Nephron (organoid): ENCODE measurements around the gene NFAT5.

Source experiments
- H3K27ac Mint-ChIP-seq, 3 experiments: 2 replicates each; pipeline ENCODE4 v1.8.0; 2020; ENCODE audit warnings: mixed read lengths in 3 of 3, mild to moderate bottlenecking in 2 of 3, moderate library complexity in 1 of 3
- H3K27me3 Mint-ChIP-seq: 2 replicates; pipeline ENCODE4 v1.8.0; 2021; ENCODE audit warnings: low read depth, mild to moderate bottlenecking, moderate library complexity, mixed read lengths
- H3K36me3 Mint-ChIP-seq: 2 replicates; pipeline ENCODE4 v1.8.0; 2020; ENCODE audit warnings: low read depth, mixed read lengths
- H3K4me1 Mint-ChIP-seq: 2 replicates; pipeline ENCODE4 v1.8.0; 2020; ENCODE audit warnings: mixed read lengths
- H3K4me3 Mint-ChIP-seq, 3 experiments: 2 replicates each; pipeline ENCODE4 v1.8.0; 2020; ENCODE audit warnings: mild to moderate bottlenecking in 3 of 3, mixed read lengths in 3 of 3, moderate library complexity in 2 of 3
- H3K9me3 Mint-ChIP-seq: 2 replicates; pipeline ENCODE4 v1.8.0; 2020; ENCODE audit warnings: mixed read lengths
- TF ChIP-seq, protein P1 (sequence below), 3 experiments: fragments of 200-600 bp; sonication (generic); IDR thresholded peaks; one replicate each; pipeline ENCODE4 v1.5.0; 2021; ENCODE audit warnings: antibody characterized with exemption in 3 of 3; ENCODE audit not compliant: unreplicated experiment in 3 of 3

The NFAT5 gene

DNA sequence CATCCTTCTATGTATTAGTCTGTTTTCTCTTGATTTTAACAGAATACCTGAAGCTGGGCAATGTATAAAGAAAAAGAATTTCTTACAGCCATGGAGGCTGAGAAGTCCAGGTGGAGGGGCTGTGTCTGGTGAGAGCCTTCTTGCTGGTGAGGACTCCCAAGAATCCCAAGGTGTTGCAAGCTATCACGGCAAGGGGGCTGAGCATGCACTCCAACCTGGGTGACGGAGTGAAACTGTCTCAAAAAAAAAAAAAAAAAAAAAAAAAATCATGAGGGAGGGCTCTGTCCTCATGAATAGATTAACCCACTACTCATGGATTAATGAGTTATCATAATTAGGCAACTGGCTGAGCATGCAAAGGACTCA, 141.2 kb downstream of the NFAT5 start:
- H3K27me3 Mint-ChIP-seq: no peaks in the 10 kb centered on the region
- TF ChIP-seq, protein P1, sequence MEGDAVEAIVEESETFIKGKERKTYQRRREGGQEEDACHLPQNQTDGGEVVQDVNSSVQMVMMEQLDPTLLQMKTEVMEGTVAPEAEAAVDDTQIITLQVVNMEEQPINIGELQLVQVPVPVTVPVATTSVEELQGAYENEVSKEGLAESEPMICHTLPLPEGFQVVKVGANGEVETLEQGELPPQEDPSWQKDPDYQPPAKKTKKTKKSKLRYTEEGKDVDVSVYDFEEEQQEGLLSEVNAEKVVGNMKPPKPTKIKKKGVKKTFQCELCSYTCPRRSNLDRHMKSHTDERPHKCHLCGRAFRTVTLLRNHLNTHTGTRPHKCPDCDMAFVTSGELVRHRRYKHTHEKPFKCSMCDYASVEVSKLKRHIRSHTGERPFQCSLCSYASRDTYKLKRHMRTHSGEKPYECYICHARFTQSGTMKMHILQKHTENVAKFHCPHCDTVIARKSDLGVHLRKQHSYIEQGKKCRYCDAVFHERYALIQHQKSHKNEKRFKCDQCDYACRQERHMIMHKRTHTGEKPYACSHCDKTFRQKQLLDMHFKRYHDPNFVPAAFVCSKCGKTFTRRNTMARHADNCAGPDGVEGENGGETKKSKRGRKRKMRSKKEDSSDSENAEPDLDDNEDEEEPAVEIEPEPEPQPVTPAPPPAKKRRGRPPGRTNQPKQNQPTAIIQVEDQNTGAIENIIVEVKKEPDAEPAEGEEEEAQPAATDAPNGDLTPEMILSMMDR (IDR thresholded peaks at IDR 0.05; ENCODE audit: unreplicated experiment in 3 of 3): no peak
- peaks cover 10% of the 10 kb centered on the region for H3K4me1 Mint-ChIP-seq
- H3K27ac Mint-ChIP-seq: peak overlapping the region; percentile 41 to 86 (median 67)
- no peak overlapping the region for H3K4me3 Mint-ChIP-seq
- H3K9me3 Mint-ChIP-seq: no peaks in the 10 kb centered on the region
- peaks cover 34% of the 10 kb centered on the region for H3K36me3 Mint-ChIP-seq

DNA sequence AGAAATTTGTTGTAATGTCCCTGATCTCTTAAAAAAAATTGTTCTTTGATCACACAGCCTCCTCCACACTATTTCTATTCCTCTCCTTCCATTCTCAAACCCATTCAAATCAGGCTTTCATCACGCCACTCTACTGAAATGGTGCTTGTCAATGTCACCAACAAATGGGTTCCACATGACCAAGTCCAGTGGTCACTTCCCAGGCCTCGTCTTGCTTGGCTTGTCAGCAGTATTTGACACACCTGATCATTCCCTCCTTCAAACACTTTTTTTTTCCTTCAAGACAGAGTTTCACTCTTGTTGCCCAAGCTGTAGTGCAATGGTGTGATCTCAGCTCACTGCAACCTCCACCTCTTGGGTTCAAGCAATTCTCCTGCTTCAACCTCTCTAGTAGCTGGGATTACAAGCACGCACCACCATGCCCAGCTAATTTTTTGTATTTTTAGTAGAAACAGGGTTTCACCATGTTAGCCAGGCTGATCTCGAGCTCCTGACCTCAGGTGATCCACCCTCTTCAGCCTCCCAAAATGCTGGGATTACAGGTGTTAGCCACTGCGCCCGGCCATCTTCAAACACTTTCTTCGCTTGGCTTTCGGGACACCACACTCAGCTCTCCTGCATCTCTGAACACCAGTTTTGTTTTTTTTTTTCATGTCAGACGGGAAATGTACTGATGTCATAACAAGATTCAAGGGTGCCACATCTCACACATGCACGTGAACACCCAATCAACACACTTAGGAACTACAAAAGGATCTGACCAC, 142.3 kb downstream of the NFAT5 start:
- H3K4me3 Mint-ChIP-seq: no peak overlapping the region
- H3K27me3 Mint-ChIP-seq: no peaks in the 10 kb centered on the region
- TF ChIP-seq, protein P1 (IDR thresholded peaks at IDR 0.05; ENCODE audit: unreplicated experiment in 3 of 3): no peak
- no peaks in the 10 kb centered on the region for H3K9me3 Mint-ChIP-seq
- peak overlapping the region; percentile 28 to 88 (median 44) for H3K27ac Mint-ChIP-seq
- H3K36me3 Mint-ChIP-seq: peaks cover 42% of the 10 kb centered on the region
- H3K4me1 Mint-ChIP-seq: peaks cover 10% of the 10 kb centered on the region

GRCh38 chr16:69709456-69710084, 143.8 kb downstream of the NFAT5 start:
- H3K36me3 Mint-ChIP-seq: peaks cover 38% of the 10 kb centered on the region
- no peaks in the 10 kb centered on the region for H3K27me3 Mint-ChIP-seq
- TF ChIP-seq, protein P1 (IDR thresholded peaks at IDR 0.05; ENCODE audit: unreplicated experiment in 3 of 3): peak; percentile 61 to 82 (median 67)
- no peaks in the 10 kb centered on the region for H3K9me3 Mint-ChIP-seq
- H3K27ac Mint-ChIP-seq: peak overlapping the region; percentile 26 to 74 (median 69)
- no peak overlapping the region for H3K4me3 Mint-ChIP-seq
- peaks cover 10% of the 10 kb centered on the region for H3K4me1 Mint-ChIP-seq

GRCh38 chr16:69711115-69711740, 145.5 kb downstream of the NFAT5 start:
- Mint-ChIP-seq H3K4me1 (peaks cover 10% of the 10 kb centered on the region), H3K27ac (peak overlapping the region in 2 of 3 experiments; percentile 61 to 74), H3K4me3 (no peak overlapping the region), H3K27me3 (no peaks in the 10 kb centered on the region), H3K36me3 (peaks cover 44% of the 10 kb centered on the region), H3K9me3 (no peaks in the 10 kb centered on the region)
- TF ChIP-seq, protein P1 (IDR thresholded peaks at IDR 0.05; ENCODE audit: unreplicated experiment in 3 of 3): no peak

- Mint-ChIP-seq H3K27me3 (no peaks in the 10 kb centered on the region), H3K4me3 (no peak overlapping the region), H3K9me3 (no peaks in the 10 kb centered on the region), H3K27ac (no peak overlapping the region), H3K36me3 (peaks cover 52% of the 10 kb centered on the region), H3K4me1 (peaks cover 10% of the 10 kb centered on the region)
- TF ChIP-seq, protein P1 (IDR thresholded peaks at IDR 0.05; ENCODE audit: unreplicated experiment in 3 of 3): no peak
Observed at GRCh38 chr16:69712277-69712676, 146.5 kb downstream of the NFAT5 start.
